Prostate gland (tissue), 2 donors: ENCODE measurements around the gene ADAMTS7. TPM values are rescaled to one million over a fixed set of nuclear protein-coding genes. Genes with fewer than 3 reads are reported as not detected.

ENCODE experiments used
- DNase-seq: peaks from one replicate; pipeline ENCODE4 v3.0.0-alpha.2; 2019; ENCODE audit warnings: low spot score
- H3K27ac ChIP-seq, 2 donors: fragments of 200-600 bp; sonication (generic); 2 replicates each; pipeline ENCODE4 v1.5.1; 2017 to 2019
- H3K27me3 ChIP-seq: fragments of 200-600 bp; sonication (generic); replicated peaks from 2 replicates; pipeline ENCODE4 v1.5.1; 2019; ENCODE audit not compliant: insufficient read depth
- H3K36me3 ChIP-seq, 2 donors: fragments of 200-600 bp; sonication (generic); 1 replicate in 1 of 2; 2 replicates in 1 of 2; pipeline versions ENCODE4 v1.5.1 to v1.8.1; 2017 to 2019
- H3K4me1 ChIP-seq: fragments of 200-600 bp; sonication (generic); replicated peaks from 2 replicates; pipeline ENCODE4 v1.5.1; 2019
- H3K4me3 ChIP-seq, 2 donors: fragments of 200-600 bp; sonication (generic); 2 replicates each; pipeline ENCODE4 v1.5.1; 2017 to 2019
- H3K9me3 ChIP-seq: fragments of 200-600 bp; sonication (generic); 2 replicates; pipeline ENCODE4 v1.5.1; 2017
- CTCF ChIP-seq, 4 experiments: fragments of 200-600 bp in 2 of 4; fragments of 450-650 bp in 2 of 4; sonication (generic) in 2 of 4; IDR thresholded peaks; 1 replicate in 3 of 4; 2 replicates in 1 of 4; pipeline ENCODE4 v1.5.1; 2016 to 2019; ENCODE audit warnings: antibody characterized with exemption in 4 of 4, mild to moderate bottlenecking in 2 of 4, moderate library complexity in 2 of 4
- POLR2A ChIP-seq: fragments of 450-650 bp; IDR thresholded peaks from one replicate; pipeline ENCODE4 v1.6.1; 2016; ENCODE audit warnings: antibody characterized with exemption, mild to moderate bottlenecking
- POLR2AphosphoS5 ChIP-seq: sonication (generic); formaldehyde crosslinking; IDR thresholded peaks from one replicate; pipeline ENCODE4 v1.6.1; 2017; ENCODE audit warnings: antibody characterized with exemption
- WGBS: methylation state at CpG from one replicate; pipeline ENCODE4 v1.1.5; 2018; 5-methylcytosine and 5-hydroxymethylcytosine counted together
- intact Hi-C: fragments of 100-400 bp; cut with DNase I; formaldehyde crosslinking; loops from one replicate; pipeline ENCODE4 v1.14.2; 2022
- total RNA-seq, 2 donors: library from RNA; depleted of rRNA; stranded (reverse); fragments of >200 nt; gene quantifications; one replicate each; pipeline ENCODE4 v1.1.0, GENCODE V29; 2016

ADAMTS7 gene
- total RNA-seq, 2 donors from 2014 or later: 1.6 to 7.8 TPM

GRCh38 chr15:78830514-78831228, 19.4 kb upstream of the ADAMTS7 start:
- no peak for DNase-seq
- no peaks in the 10 kb centered on the region for H3K36me3 ChIP-seq
- H3K4me1 ChIP-seq: no peaks in the 10 kb centered on the region
- TF ChIP-seq POLR2A (no peak), CTCF (IDR thresholded peaks at IDR 0.05) (no peak), POLR2AphosphoS5 (no peak)
- no peaks in the 10 kb centered on the region for H3K27me3 ChIP-seq
- no peaks in the 10 kb centered on the region for H3K9me3 ChIP-seq
- H3K4me3 ChIP-seq: no peak overlapping the region
- 56% methylated on average over 52 of the region's 52 CpGs for WGBS
- intact Hi-C loops: no loop called here
- H3K27ac ChIP-seq: no peak overlapping the region

- Histone ChIP-seq H3K4me3 (no peak overlapping the region), H3K27ac (no peak overlapping the region), H3K9me3 (no peaks in the 10 kb centered on the region), H3K4me1 (no peaks in the 10 kb centered on the region), H3K27me3 (no peaks in the 10 kb centered on the region), H3K36me3 (no peaks in the 10 kb centered on the region)
- no peak for DNase-seq
- no peak for TF ChIP-seq POLR2A
- TF ChIP-seq POLR2AphosphoS5: no peak
- no peak for TF ChIP-seq CTCF (IDR thresholded peaks at IDR 0.05)
- intact Hi-C loops: no loop called here
- 81% methylated on average over 2 of the region's 2 CpGs for WGBS
Observed at GRCh38 chr15:78828920-78829319, 17.7 kb upstream of the ADAMTS7 start.

GRCh38 chr15:78822514-78822913, 11.2 kb upstream of the ADAMTS7 start:
- no peak for TF ChIP-seq CTCF (IDR thresholded peaks at IDR 0.05)
- no peak for DNase-seq
- Histone ChIP-seq H3K9me3 (no peaks in the 10 kb centered on the region), H3K36me3 (no peaks in the 10 kb centered on the region), H3K4me1 (no peaks in the 10 kb centered on the region), H3K4me3 (no peak overlapping the region), H3K27me3 (no peaks in the 10 kb centered on the region), H3K27ac (no peak overlapping the region)
- 59% methylated on average over 3 of the region's 3 CpGs for WGBS
- intact Hi-C loops: no loop called here

GRCh38 chr15:78811825-78812183, 540 bp upstream of the ADAMTS7 start:
- TF ChIP-seq CTCF (IDR thresholded peaks at IDR 0.05) (peak in 1 of 4 experiments; percentile 2), POLR2AphosphoS5 (no peak), POLR2A (no peak)
- intact Hi-C loops: no loop called here
- no peak for DNase-seq

More at GRCh38 chr15:78811825-78812183, 540 bp upstream of the ADAMTS7 start:
- H3K4me3 ChIP-seq: peak overlapping the region; percentile 47 to 52
- WGBS: 13% methylated on average over 24 of the region's 24 CpGs
- no peaks in the 10 kb centered on the region for H3K9me3 ChIP-seq
- H3K36me3 ChIP-seq: no peaks in the 10 kb centered on the region
- H3K27me3 ChIP-seq: no peaks in the 10 kb centered on the region
- H3K27ac ChIP-seq: peak overlapping the region; percentile 49
- H3K4me1 ChIP-seq: peaks cover 4% of the 10 kb centered on the region
